ENCODE measurements around the gene SMARCE1. TPM values are rescaled to one million over a fixed set of nuclear protein-coding genes. Genes with fewer than 3 reads are reported as not detected.

Gene SMARCE1
- total RNA-seq, 2 experiments from 2014 or later = 75.9 to 109 TPM

Other genes with a start within 250 kb of the SMARCE1 start
- gene TOP2A, start 229.9 kb downstream of the SMARCE1 start, total RNA-seq (2014; rRNA removed; shearing (Covaris generic)) = 293 and 303 TPM in 2 replicates
- 340 and 442 TPM in 2 replicates for gene TOP2A, start 229.9 kb downstream of the SMARCE1 start, total RNA-seq (2022)
- not detected in 2 replicates for gene IGFBP4, start 204.4 kb downstream of the SMARCE1 start, total RNA-seq (2014; rRNA removed; shearing (Covaris generic))
- not detected in 2 replicates for gene IGFBP4, start 204.4 kb downstream of the SMARCE1 start, total RNA-seq (2022)
- 0.18 and 0.22 TPM in 2 replicates for gene TNS4, start 146.2 kb downstream of the SMARCE1 start, total RNA-seq (2014; rRNA removed; shearing (Covaris generic))
- gene TNS4, start 146.2 kb downstream of the SMARCE1 start, total RNA-seq (2022) = 0.66 and 0.97 TPM in 2 replicates
- gene CCR7, start 82.3 kb downstream of the SMARCE1 start, total RNA-seq (2014; rRNA removed; shearing (Covaris generic)) = 1.8 and 2.3 TPM in 2 replicates
- gene CCR7, start 82.3 kb downstream of the SMARCE1 start, total RNA-seq (2022) = 0.48 TPM in 1 of 2 replicates, not detected in the other
- not detected in 2 replicates for gene KRT222, start 17.4 kb upstream of the SMARCE1 start, total RNA-seq (2014; rRNA removed; shearing (Covaris generic))
- gene KRT222, start 17.4 kb upstream of the SMARCE1 start, total RNA-seq (2022) = not detected in 2 replicates
- gene KRT24, start 55.9 kb upstream of the SMARCE1 start, total RNA-seq (2014; rRNA removed; shearing (Covaris generic)) = not detected in 2 replicates
- gene KRT24, start 55.9 kb upstream of the SMARCE1 start, total RNA-seq (2022) = not detected in 2 replicates
- gene KRT25, start 107.5 kb upstream of the SMARCE1 start, total RNA-seq (2014; rRNA removed; shearing (Covaris generic)) = not detected in 2 replicates
- gene KRT25, start 107.5 kb upstream of the SMARCE1 start, total RNA-seq (2022) = not detected in 2 replicates
- not detected in 2 replicates for gene KRT26, start 124.4 kb upstream of the SMARCE1 start, total RNA-seq (2014; rRNA removed; shearing (Covaris generic))
- not detected in 2 replicates for gene KRT26, start 124.4 kb upstream of the SMARCE1 start, total RNA-seq (2022)
- not detected in 2 replicates for gene KRT27, start 134.7 kb upstream of the SMARCE1 start, total RNA-seq (2014; rRNA removed; shearing (Covaris generic))
- gene KRT27, start 134.7 kb upstream of the SMARCE1 start, total RNA-seq (2022) = not detected in 2 replicates
- gene KRT28, start 152.1 kb upstream of the SMARCE1 start, total RNA-seq (2014; rRNA removed; shearing (Covaris generic)) = not detected in 2 replicates
- gene KRT28, start 152.1 kb upstream of the SMARCE1 start, total RNA-seq (2022) = not detected in 2 replicates
- gene KRT10, start 174.8 kb upstream of the SMARCE1 start, total RNA-seq (2014; rRNA removed; shearing (Covaris generic)) = 6.6 and 10.7 TPM in 2 replicates
- gene KRT10, start 174.8 kb upstream of the SMARCE1 start, total RNA-seq (2022) = 39.7 and 44.0 TPM in 2 replicates
- not detected in 2 replicates for gene KRT12, start 219.4 kb upstream of the SMARCE1 start, total RNA-seq (2014; rRNA removed; shearing (Covaris generic))
- gene KRT12, start 219.4 kb upstream of the SMARCE1 start, total RNA-seq (2022) = not detected in 2 replicates
- not detected in 2 replicates for gene KRT20, start 237.4 kb upstream of the SMARCE1 start, total RNA-seq (2014; rRNA removed; shearing (Covaris generic))
- gene KRT20, start 237.4 kb upstream of the SMARCE1 start, total RNA-seq (2022) = not detected in 2 replicates